Progenitor cell of endocrine pancreas (in vitro differentiated cells): Measurements from ENCODE around the gene PSMB10. TPM values are rescaled to one million over a fixed set of nuclear protein-coding genes. Genes with fewer than 3 reads are reported as not detected.

Experiments
- DNase-seq: peaks from one replicate; pipeline ENCODE4 v3.0.0; 2021; ENCODE audit warnings: low spot score; ENCODE audit not compliant: unreplicated experiment
- H3K27ac Mint-ChIP-seq: 2 replicates; pipeline ENCODE4 v1.8.0; 2021; ENCODE audit warnings: mild to moderate bottlenecking, moderate library complexity, mixed read lengths
- H3K27me3 Mint-ChIP-seq: 2 replicates; pipeline ENCODE4 v1.8.0; 2021; ENCODE audit warnings: mixed read lengths
- H3K36me3 Mint-ChIP-seq: 2 replicates; pipeline ENCODE4 v1.8.0; 2022; ENCODE audit warnings: mixed read lengths; ENCODE audit not compliant: insufficient read depth
- H3K4me1 Mint-ChIP-seq: 2 replicates; pipeline ENCODE4 v1.8.0; 2021; ENCODE audit warnings: low read depth, mixed read lengths
- H3K4me3 Mint-ChIP-seq: 2 replicates; pipeline ENCODE4 v1.8.0; 2021; ENCODE audit warnings: low read depth, mild to moderate bottlenecking, moderate library complexity, mixed read lengths
- H3K9me3 Mint-ChIP-seq: 2 replicates; pipeline ENCODE4 v1.8.0; 2021; ENCODE audit warnings: low read depth, mixed read lengths
- CTCF ChIP-seq: fragments of 200-600 bp; sonication (generic); IDR thresholded peaks from one replicate; pipeline ENCODE4 v1.5.0; 2021; ENCODE audit warnings: antibody characterized with exemption, mild to moderate bottlenecking; ENCODE audit not compliant: unreplicated experiment
- total RNA-seq: library from RNA; stranded (reverse); gene quantifications from 2 replicates; pipeline ENCODE4 v1.2.1, GENCODE V29; 2021

The PSMB10 gene
- total RNA-seq, 1 donor from 2014 or later: 9.8 TPM

GRCh38 chr16:67969254-67970039, 32.8 kb upstream of the PSMB10 start:
- Mint-ChIP-seq H3K27me3 (no peaks in the 10 kb centered on the region), H3K9me3 (no peaks in the 10 kb centered on the region), H3K4me1 (peaks cover 29% of the 10 kb centered on the region), H3K27ac (peak overlapping the region; percentile 70), H3K36me3 (no peaks in the 10 kb centered on the region), H3K4me3 (peak overlapping the region; percentile 98)
- TF ChIP-seq CTCF: no peak
- DNase-seq: no peak

GRCh38 chr16:67968400-67969253, 32.0 kb upstream of the PSMB10 start, which contains the start of gene SLC12A4:
Gene SLC12A4, minus strand, starts transcription at chr16:67968637. Its CDS starts 84 bp downstream, at chr16:67968553.
- peaks cover 29% of the 10 kb centered on the region for H3K4me1 Mint-ChIP-seq
- peak; percentile 73 for DNase-seq
- H3K9me3 Mint-ChIP-seq: no peaks in the 10 kb centered on the region
- peak within 1 kb of the TSS; percentile 97 for H3K27ac Mint-ChIP-seq
- H3K36me3 Mint-ChIP-seq: peaks cover 1% of the 10 kb centered on the region
- no peak for TF ChIP-seq CTCF
- H3K27me3 Mint-ChIP-seq: no peaks in the 10 kb centered on the region
- peak within 1 kb of the TSS; percentile 98 for H3K4me3 Mint-ChIP-seq

DNA sequence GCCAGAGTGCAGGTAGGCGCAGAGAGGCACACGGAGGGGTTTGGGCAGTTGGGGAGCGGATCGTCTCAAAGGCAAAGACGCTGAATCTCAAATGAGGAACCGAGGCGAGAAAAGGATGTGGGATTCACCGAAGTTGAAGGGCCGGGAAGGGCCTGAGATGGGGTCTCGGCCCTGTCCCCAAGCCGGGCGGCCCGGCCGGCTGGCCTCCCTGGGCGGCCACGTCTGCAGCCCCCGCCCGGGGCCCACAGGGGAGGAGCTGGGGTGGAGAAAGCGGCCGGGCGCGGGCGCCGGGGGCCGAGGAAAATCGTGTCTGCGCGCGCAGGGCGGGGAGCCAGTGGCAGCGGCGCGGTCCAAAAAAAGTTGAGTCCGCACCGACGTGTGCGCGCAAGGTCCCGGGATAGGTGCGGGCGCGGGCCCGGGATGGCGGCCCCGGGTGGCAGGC, 31.3 kb upstream of the PSMB10 start:
- DNase-seq: peak; percentile 32
- Mint-ChIP-seq H3K9me3 (no peaks in the 10 kb centered on the region), H3K36me3 (peaks cover 1% of the 10 kb centered on the region), H3K4me3 (peak overlapping the region; percentile 98), H3K4me1 (peaks cover 29% of the 10 kb centered on the region), H3K27me3 (no peaks in the 10 kb centered on the region), H3K27ac (peak overlapping the region; percentile 97)
- TF ChIP-seq CTCF: no peak

- Mint-ChIP-seq H3K9me3 (no peaks in the 10 kb centered on the region), H3K27me3 (no peaks in the 10 kb centered on the region), H3K4me3 (peak overlapping the region; percentile 98), H3K36me3 (peaks cover 1% of the 10 kb centered on the region), H3K27ac (peak overlapping the region; percentile 97), H3K4me1 (peaks cover 29% of the 10 kb centered on the region)
- DNase-seq: no peak
- TF ChIP-seq CTCF: no peak
Measured at GRCh38 chr16:67967183-67967957, 30.7 kb upstream of the PSMB10 start.
